ENCODE measurements around the gene TNS1. TPM values are rescaled to one million over a fixed set of nuclear protein-coding genes. Genes with fewer than 3 reads are reported as not detected.

TNS1 gene
- polyA plus RNA-seq, 1 donor = 111 TPM

GRCh38 chr2:217834057-217834620, 168.7 kb downstream of the TNS1 start:
- no peak for DNase-seq (ENCODE audit: low read depth)

- no peak for DNase-seq (ENCODE audit: low read depth)
Measured at GRCh38 chr2:217833439-217833838, 169.4 kb downstream of the TNS1 start.

- DNase-seq (ENCODE audit: low read depth) = no peak
Measured at GRCh38 chr2:217832987-217833386, 169.8 kb downstream of the TNS1 start.

- DNase-seq (ENCODE audit: low read depth) = no peak
Measured at GRCh38 chr2:217832115-217832514, 170.7 kb downstream of the TNS1 start.

- DNase-seq (ENCODE audit: low read depth) = no peak
Measured at GRCh38 chr2:217831306-217831705, 171.5 kb downstream of the TNS1 start.

- no peak for DNase-seq (ENCODE audit: low read depth)
Measured at GRCh38 chr2:217830807-217831206, 172.0 kb downstream of the TNS1 start.

GRCh38 chr2:217830061-217830460, 172.7 kb downstream of the TNS1 start:
- DNase-seq (ENCODE audit: low read depth) = no peak

- no peak for DNase-seq (ENCODE audit: low read depth)
Measured at GRCh38 chr2:217829420-217829819, 173.4 kb downstream of the TNS1 start.

GRCh38 chr2:217828336-217828735, 174.5 kb downstream of the TNS1 start:
- DNase-seq (ENCODE audit: low read depth) = no peak

- no peak for DNase-seq (ENCODE audit: low read depth)
Measured at GRCh38 chr2:217827430-217828201, 175.2 kb downstream of the TNS1 start.

GRCh38 chr2:217826991-217827390, 175.8 kb downstream of the TNS1 start:
- no peak for DNase-seq (ENCODE audit: low read depth)

GRCh38 chr2:217826520-217826919, 176.3 kb downstream of the TNS1 start:
- no peak for DNase-seq (ENCODE audit: low read depth)

GRCh38 chr2:217825469-217826235, 177.1 kb downstream of the TNS1 start:
- DNase-seq (ENCODE audit: low read depth) = no peak

GRCh38 chr2:217824223-217824622, 178.6 kb downstream of the TNS1 start:
- no peak for DNase-seq (ENCODE audit: low read depth)

GRCh38 chr2:217823626-217824025, 179.2 kb downstream of the TNS1 start:
- no peak for DNase-seq (ENCODE audit: low read depth)

- DNase-seq (ENCODE audit: low read depth) = no peak
Measured at GRCh38 chr2:217822296-217823252, 180.2 kb downstream of the TNS1 start.

- DNase-seq (ENCODE audit: low read depth) = no peak
Measured at GRCh38 chr2:217821536-217822147, 181.2 kb downstream of the TNS1 start.

GRCh38 chr2:217820904-217821303, 181.9 kb downstream of the TNS1 start:
- DNase-seq (ENCODE audit: low read depth) = no peak

GRCh38 chr2:217820091-217820819, 182.5 kb downstream of the TNS1 start:
- no peak for DNase-seq (ENCODE audit: low read depth)

- no peak for DNase-seq (ENCODE audit: low read depth)
Measured at GRCh38 chr2:217818293-217818850, 184.4 kb downstream of the TNS1 start.

Data from forelimb muscle (tissue), 1 donor.